Fibroblast of the aortic adventitia (primary cell): ENCODE measurements around the gene OCEL1. TPM values are rescaled to one million over a fixed set of nuclear protein-coding genes. Genes with fewer than 3 reads are reported as not detected.

ENCODE experiments used
- DNase-seq: peaks from one replicate; pipeline ENCODE4 v3.0.0-alpha.2; 2010; ENCODE audit warnings: low read depth
- H3K4me3 ChIP-seq: 2 replicates; pipeline ENCODE4 v1.5.1; 2011; ENCODE audit warnings: low read depth, mild to moderate bottlenecking, control low read depth, low read length, moderate library complexity
- CTCF ChIP-seq: IDR thresholded peaks from 2 replicates; pipeline ENCODE4 v1.5.1; 2011; ENCODE audit warnings: mild to moderate bottlenecking, low read length, control low read depth, inconsistent platforms; ENCODE audit not compliant: insufficient read depth
- total RNA-seq: library from RNA; depleted of rRNA; stranded (reverse); fragments of >200 nt; gene quantifications from 2 replicates; pipeline ENCODE4 v1.2.3, GENCODE V29; 2012; ENCODE audit warnings: low replicate concordance

The OCEL1 gene
- total RNA-seq, 1 donor, result 3.9 TPM

- DNase-seq, result no peak
- TF ChIP-seq CTCF, result no peak
- H3K4me3 ChIP-seq, result no peak overlapping the region
Measured at GRCh38 chr19:17232258-17232657, 6.2 kb downstream of the OCEL1 start.

- no peak for TF ChIP-seq CTCF
- peak overlapping the region; percentile 70 for H3K4me3 ChIP-seq
- DNase-seq, result peak; percentile 43
Measured at GRCh38 chr19:17234911-17235299, 8.9 kb downstream of the OCEL1 start.

DNA sequence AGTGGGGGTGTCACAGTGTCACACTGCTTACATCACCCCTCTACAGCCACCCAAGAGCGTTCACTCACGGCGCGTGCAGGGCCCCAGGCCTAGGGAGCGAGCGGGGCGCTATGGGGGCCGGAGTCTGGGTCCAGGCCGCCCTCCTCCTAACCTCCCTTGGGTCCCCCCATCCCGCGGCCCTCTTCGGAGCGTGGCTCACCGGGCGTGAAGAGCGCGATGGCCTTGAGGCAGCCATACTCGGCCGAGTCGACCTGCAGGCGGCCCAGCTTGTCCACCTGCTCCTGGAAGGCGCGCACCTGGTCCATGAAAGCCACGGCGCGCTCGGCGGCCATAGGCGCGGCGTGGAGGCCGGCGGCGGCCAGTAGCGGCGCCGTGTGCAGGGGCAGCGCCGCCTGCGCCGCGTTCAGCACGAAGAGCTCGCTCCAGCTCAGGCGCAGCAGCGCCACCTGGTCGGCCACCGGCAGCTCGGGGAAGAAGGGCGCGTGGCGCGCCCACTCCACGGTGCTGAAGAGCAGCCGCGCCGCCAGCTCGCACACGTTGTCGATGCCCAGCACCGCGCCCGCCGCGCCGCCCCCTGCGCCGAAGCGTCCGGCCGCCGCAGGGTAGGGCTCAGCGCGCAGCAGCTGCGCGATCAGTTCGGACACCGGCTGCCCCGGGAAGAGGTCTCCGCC, 9.4 kb downstream of the OCEL1 start:
- peak; percentile 65 for DNase-seq
- peak; percentile 43 for TF ChIP-seq CTCF
- peak overlapping the region; percentile 70 for H3K4me3 ChIP-seq

DNA sequence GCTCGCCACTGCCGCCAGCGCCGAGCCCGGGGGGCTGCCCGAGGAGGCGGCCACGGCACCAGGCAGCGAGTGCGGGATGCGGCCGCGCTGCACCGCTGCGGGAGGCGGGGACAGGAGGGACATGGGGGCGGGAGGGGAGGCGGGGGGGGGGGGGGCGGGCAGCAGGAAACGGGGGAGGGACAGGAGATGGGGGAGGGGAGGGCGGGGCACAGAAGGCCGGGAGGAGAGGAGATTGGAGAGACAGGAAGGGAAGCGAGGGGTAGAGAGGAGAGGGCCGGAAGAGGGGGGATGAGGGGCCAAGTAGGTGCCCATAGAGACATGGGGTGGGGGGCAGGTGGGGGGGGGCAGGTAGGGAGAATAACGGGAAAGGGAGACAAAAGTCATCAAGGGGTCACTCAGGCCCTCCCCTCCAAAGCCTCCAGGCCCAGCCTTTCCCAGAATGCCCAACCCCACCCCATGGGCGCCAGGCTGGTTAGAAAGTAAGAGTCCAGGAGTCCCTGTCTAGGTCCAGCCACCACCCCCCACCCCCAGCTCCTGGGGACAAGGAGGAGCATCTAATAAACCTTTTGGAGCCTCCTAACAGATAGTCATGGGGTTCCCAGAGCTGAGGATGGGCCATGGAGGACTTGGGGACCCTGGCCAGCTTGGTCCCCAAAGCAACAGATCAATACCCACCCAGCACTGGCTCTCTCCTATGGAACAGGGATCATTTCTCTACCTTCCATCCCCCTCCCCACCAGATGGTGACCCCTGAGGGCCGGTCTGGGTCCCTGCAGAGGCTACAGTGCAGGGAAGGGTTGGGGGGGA, 10.1 kb downstream of the OCEL1 start:
- no peak for TF ChIP-seq CTCF
- peak; percentile 29 for DNase-seq
- peak overlapping the region; percentile 70 for H3K4me3 ChIP-seq

DNA sequence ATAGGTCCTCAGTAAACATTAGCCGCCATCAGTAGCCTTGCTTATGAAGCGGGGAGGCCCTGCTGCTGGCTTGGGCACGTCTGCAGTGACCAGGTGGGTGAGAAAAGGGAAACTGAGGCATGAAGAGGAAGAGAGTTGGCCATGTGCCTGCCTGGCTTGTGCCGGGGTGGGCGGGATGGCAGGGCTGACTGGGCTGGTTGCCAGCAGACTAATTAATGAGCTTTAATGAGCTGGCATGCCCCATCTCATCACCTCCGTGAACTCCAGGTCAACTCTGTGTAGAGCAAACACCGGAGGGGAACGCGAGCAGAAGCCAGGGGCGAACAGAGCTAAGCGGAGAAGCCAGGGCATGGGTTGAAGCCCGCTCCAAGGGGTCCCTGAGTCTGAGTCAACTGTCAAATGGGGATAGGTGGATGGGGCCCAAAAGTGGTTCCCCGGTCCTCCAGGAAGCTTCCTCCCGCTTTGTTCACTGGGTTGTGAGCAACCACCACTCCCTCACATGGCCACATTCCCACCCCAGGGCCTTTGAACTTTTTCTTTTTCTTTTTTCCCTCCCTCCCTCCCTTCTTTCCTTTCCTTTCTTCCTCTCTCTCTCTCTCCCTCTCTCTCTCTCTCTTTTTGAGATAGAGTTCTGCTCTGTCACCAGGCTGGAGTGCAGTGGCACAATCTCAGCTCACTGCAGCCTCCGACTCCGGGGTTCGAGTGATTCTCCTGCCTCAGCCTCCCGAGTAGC, 11.0 kb downstream of the OCEL1 start:
- no peak overlapping the region for H3K4me3 ChIP-seq
- DNase-seq, result no peak
- TF ChIP-seq CTCF, result no peak

- no peak for TF ChIP-seq CTCF
- no peak overlapping the region for H3K4me3 ChIP-seq
- no peak for DNase-seq
Measured at GRCh38 chr19:17237747-17238706, 12.0 kb downstream of the OCEL1 start.
